ENCODE measurements around the gene RBFOX1. TPM values are rescaled to one million over a fixed set of nuclear protein-coding genes. Genes with fewer than 3 reads are reported as not detected.

RBFOX1 gene
- total RNA-seq, 1 donor from 2014 or later, result not detected

DNA sequence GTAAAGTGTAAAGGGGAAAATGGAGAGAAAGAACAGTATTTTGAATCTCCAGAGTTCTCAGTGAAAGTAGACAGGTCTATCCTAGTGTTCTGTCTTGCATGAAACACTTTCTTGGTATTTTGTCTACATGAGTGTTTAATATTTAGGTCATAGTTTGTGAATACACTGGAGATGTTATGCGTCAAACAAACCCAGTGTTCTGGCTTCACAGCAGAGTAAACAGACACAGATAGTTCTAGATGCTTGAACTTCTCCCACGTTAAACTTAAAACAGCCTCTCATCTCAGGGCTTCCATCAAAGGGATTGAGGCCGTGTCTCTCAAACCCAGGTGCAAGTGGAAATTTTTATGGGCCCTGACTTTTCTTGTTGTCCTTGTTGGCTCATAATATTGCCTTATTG is 48.3 kb downstream of the RBFOX1 start:
- intact Hi-C loops (cut with DNase I), result no loop called here
- H3K9me3 ChIP-seq, result no peaks in the 10 kb centered on the region
- no peaks in the 10 kb centered on the region for H3K4me1 ChIP-seq
- no peaks in the 10 kb centered on the region for H3K36me3 ChIP-seq
- no peaks in the 10 kb centered on the region for H3K27me3 ChIP-seq
- no peak overlapping the region for H3K4me3 ChIP-seq
- no peak overlapping the region for H3K27ac ChIP-seq
- TF ChIP-seq, protein P1, sequence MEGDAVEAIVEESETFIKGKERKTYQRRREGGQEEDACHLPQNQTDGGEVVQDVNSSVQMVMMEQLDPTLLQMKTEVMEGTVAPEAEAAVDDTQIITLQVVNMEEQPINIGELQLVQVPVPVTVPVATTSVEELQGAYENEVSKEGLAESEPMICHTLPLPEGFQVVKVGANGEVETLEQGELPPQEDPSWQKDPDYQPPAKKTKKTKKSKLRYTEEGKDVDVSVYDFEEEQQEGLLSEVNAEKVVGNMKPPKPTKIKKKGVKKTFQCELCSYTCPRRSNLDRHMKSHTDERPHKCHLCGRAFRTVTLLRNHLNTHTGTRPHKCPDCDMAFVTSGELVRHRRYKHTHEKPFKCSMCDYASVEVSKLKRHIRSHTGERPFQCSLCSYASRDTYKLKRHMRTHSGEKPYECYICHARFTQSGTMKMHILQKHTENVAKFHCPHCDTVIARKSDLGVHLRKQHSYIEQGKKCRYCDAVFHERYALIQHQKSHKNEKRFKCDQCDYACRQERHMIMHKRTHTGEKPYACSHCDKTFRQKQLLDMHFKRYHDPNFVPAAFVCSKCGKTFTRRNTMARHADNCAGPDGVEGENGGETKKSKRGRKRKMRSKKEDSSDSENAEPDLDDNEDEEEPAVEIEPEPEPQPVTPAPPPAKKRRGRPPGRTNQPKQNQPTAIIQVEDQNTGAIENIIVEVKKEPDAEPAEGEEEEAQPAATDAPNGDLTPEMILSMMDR (IDR thresholded peaks at IDR 0.05), result no peak
- no peak for DNase-seq (ENCODE audit: low spot score in 2 of 2)

GRCh38 chr16:7381671-7382070 is 49.0 kb downstream of the RBFOX1 start:
- no peaks in the 10 kb centered on the region for H3K27me3 ChIP-seq
- H3K9me3 ChIP-seq, result no peaks in the 10 kb centered on the region
- DNase-seq (ENCODE audit: low spot score in 2 of 2), result no peak
- H3K27ac ChIP-seq, result no peak overlapping the region
- TF ChIP-seq, protein P1 (IDR thresholded peaks at IDR 0.05), result no peak
- no peaks in the 10 kb centered on the region for H3K36me3 ChIP-seq
- intact Hi-C loops (cut with DNase I), result no loop called here
- H3K4me3 ChIP-seq, result no peak overlapping the region
- H3K4me1 ChIP-seq, result no peaks in the 10 kb centered on the region

GRCh38 chr16:7382521-7382920 is 49.9 kb downstream of the RBFOX1 start:
- H3K27ac ChIP-seq, result no peak overlapping the region
- no peak overlapping the region for H3K4me3 ChIP-seq
- H3K27me3 ChIP-seq, result no peaks in the 10 kb centered on the region
- H3K9me3 ChIP-seq, result no peaks in the 10 kb centered on the region
- no peak for DNase-seq (ENCODE audit: low spot score in 2 of 2)
- no peaks in the 10 kb centered on the region for H3K4me1 ChIP-seq
- intact Hi-C loops (cut with DNase I), result no loop called here
- TF ChIP-seq, protein P1 (IDR thresholded peaks at IDR 0.05), result no peak
- no peaks in the 10 kb centered on the region for H3K36me3 ChIP-seq

DNA sequence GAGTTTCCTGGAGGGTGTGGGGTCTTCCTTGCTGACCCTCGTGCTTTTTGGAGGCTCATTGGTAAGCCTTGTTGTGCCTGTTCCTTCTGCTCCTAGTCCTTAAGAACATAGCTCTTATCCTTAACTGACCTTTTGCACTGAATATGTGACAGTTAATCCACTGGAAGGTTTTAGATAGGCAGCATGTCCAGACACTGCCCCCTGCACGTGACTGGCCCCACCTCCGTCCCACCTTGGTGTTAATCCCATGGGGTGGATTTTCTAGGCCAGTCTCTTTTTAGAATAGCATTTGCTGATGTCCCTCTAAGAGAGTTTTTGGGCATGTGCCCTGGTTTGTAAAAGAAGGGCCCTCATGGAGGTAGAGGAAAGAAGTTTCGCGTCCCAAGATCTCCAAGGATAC is 58.3 kb downstream of the RBFOX1 start:
- no peaks in the 10 kb centered on the region for H3K36me3 ChIP-seq
- H3K27me3 ChIP-seq, result no peaks in the 10 kb centered on the region
- no peak overlapping the region for H3K4me3 ChIP-seq
- no peaks in the 10 kb centered on the region for H3K4me1 ChIP-seq
- no peaks in the 10 kb centered on the region for H3K9me3 ChIP-seq
- no peak for DNase-seq (ENCODE audit: low spot score in 2 of 2)
- intact Hi-C loops (cut with DNase I), result no loop called here
- TF ChIP-seq, protein P1 (IDR thresholded peaks at IDR 0.05), result no peak
- H3K27ac ChIP-seq, result no peak overlapping the region

- TF ChIP-seq, protein P1 (IDR thresholded peaks at IDR 0.05), result no peak
- no peaks in the 10 kb centered on the region for H3K27me3 ChIP-seq
- intact Hi-C loops (cut with DNase I), result no loop called here
- no peak for DNase-seq (ENCODE audit: low spot score in 2 of 2)
- no peaks in the 10 kb centered on the region for H3K36me3 ChIP-seq
- H3K27ac ChIP-seq, result no peak overlapping the region
- H3K9me3 ChIP-seq, result no peaks in the 10 kb centered on the region
- H3K4me1 ChIP-seq, result no peaks in the 10 kb centered on the region
- no peak overlapping the region for H3K4me3 ChIP-seq
Measured at GRCh38 chr16:7391694-7392093, 59.0 kb downstream of the RBFOX1 start.

- H3K9me3 ChIP-seq, result no peaks in the 10 kb centered on the region
- no peaks in the 10 kb centered on the region for H3K36me3 ChIP-seq
- no peak overlapping the region for H3K4me3 ChIP-seq
- no peaks in the 10 kb centered on the region for H3K4me1 ChIP-seq
- intact Hi-C loops (cut with DNase I), result no loop called here
- TF ChIP-seq, protein P1 (IDR thresholded peaks at IDR 0.05), result no peak
- DNase-seq (ENCODE audit: low spot score in 2 of 2), result no peak
- no peak overlapping the region for H3K27ac ChIP-seq
- no peaks in the 10 kb centered on the region for H3K27me3 ChIP-seq
Measured at GRCh38 chr16:7392206-7392605, 59.6 kb downstream of the RBFOX1 start.
